Measurements from ENCODE around the gene KRTAP10-3.

Gene KRTAP10-3

DNA sequence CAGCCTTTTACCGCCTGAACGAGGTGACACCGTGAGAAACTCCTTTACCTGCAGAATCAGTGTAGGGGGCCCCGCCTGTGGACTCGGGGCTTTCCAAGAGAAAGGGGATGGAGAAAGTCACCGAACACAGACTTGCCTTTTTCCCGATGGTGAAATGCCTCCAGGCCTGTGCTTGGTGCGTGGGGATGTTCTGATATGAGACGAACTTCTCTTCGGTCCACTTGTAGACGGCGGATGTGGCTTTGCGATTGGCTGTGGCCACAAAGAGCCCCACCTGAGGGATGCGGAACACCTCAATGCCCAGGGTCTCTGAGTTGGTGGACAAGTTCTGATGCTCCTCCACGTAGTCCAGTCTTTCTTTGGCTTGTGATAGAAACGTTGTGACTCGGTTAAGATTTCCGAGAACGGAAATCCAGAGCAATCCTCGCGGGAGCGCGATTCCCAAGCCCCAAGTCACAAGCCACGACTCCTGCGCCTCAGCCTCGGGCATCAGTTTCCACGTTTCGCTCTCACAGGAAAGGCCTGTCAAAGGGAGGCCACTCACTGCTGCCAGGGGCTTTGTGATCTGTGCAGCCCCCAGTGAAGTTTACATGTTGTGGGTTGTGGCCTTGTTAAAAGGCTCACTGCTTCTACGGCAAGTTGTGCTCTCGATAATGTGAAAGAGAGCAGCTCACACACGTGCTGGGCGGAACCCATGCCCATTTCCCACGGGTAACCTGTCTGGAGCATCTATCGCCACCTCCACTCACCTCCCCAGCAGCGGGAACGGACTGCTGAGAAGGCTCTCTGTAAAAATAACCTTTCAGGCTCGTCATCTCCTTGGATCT lies 31.2 kb downstream of the KRTAP10-3 start:
- no peaks in the 10 kb centered on the region for H3K9me3 ChIP-seq (ENCODE audit: insufficient read depth, low read length)

DNA sequence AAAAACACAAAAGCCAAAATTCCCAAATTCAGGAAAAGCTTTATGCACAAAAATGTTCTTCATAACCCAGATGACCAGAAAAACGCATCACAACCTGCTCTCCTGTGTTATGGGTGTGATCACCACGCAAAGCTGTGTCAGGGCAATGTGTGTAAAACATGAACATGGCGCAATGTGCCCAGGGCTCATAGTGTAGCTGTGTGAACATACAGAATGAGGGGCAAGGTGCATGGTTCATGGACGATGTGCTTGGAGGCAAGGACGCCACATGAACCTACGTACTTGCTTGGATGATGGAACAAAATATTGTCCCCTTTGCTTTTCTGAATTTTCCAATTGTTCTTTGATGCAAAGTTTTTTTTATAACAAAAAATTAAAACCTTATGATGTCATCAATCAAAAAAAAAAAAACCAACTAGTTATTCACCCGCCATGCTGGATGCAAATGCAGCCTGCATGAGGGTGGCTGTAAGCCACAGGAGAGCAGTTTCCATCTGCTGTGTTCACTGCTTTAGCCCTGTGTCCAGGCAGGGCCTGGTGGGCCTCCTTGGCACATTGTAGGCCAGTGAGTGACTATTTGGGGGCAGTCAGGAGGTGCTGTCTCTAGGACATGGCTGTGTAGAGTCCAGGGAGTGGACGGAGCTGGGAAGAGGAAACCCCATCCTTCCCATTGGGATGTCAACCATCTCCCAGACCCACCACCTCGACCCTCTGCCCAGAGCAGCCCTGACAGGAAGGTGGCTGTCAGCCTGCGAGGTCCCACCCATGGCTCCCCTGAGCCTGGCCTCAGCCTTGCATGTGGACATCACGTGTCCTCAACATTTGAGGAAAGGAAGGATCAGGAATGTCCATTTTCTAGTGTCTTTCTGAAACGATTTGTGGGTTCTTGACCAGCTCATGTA lies 32.2 kb downstream of the KRTAP10-3 start:
- Histone ChIP-seq H3K79me2 (ENCODE audit: low read length) (no peaks in the 10 kb centered on the region), H3K4me2 (ENCODE audit: low read length) (no peak overlapping the region)

More for the DNA sequence above, 31.2 kb downstream of the KRTAP10-3 start:
- H3K27ac ChIP-seq (ENCODE audit: low read length), result no peak overlapping the region
- no peak overlapping the region for H2AFZ ChIP-seq (ENCODE audit: low read depth, low read length)
- H3K36me3 ChIP-seq (replicated peaks; ENCODE audit: low read depth, low read length), result no peaks in the 10 kb centered on the region
- no peak overlapping the region for H3K9ac ChIP-seq (ENCODE audit: low read length)
- no peaks in the 10 kb centered on the region for H3K27me3 ChIP-seq (ENCODE audit: low read depth, low read length)
- H3K4me3 ChIP-seq (ENCODE audit: low read length), result no peak overlapping the region
- H3K4me1 ChIP-seq (ENCODE audit: low read length), result no peaks in the 10 kb centered on the region
- TF ChIP-seq EZH2phosphoT487 (IDR thresholded peaks at IDR 0.05; ENCODE audit: low read depth) (no peak), CTCF (IDR thresholded peaks at IDR 0.05; ENCODE audit: low read depth, low read length) (no peak)
- H3K79me2 ChIP-seq (ENCODE audit: low read length), result no peaks in the 10 kb centered on the region
- no peaks in the 10 kb centered on the region for H4K20me1 ChIP-seq (ENCODE audit: insufficient read depth, low read length)
- no peak overlapping the region for H3K4me2 ChIP-seq (ENCODE audit: low read length)

DNA sequence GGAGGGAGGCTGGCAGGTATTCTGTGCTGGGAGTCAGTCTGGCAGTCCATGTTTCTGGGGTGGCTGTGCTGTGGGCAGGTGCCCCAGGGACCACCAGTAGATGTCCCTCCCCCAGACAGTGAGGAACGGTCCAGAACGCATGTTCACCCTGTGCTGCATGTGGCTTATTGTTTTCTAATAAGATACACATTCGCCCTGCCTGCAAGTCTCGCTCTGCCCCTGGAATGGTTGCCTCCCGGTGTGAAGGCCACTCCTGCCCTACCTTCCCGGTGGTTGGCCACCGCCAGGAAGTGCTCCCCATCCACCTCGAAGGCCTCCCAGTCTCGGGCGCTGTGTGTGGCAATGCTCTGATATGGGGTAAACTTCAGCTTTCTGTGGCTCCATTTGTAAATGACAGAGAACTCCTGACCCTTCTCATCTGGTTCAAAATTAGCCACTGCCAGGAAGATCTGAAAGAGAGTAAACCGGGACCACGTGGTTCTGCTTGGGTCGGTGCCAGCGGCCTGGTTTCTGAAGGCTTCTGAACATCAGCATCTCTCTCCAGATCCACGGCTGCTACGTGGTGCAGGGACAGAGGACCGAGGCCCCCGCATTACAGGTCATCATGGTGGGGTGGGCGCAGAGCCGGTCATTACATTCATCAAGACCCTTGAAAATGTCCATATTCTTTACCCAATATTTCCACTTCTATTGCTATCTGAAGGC lies 33.1 kb downstream of the KRTAP10-3 start:
- TF ChIP-seq CTCF (IDR thresholded peaks at IDR 0.05; ENCODE audit: low read depth, low read length) (no peak), EZH2phosphoT487 (IDR thresholded peaks at IDR 0.05; ENCODE audit: low read depth) (no peak)
- H3K27me3 ChIP-seq (ENCODE audit: low read depth, low read length), result no peaks in the 10 kb centered on the region
- H3K79me2 ChIP-seq (ENCODE audit: low read length), result no peaks in the 10 kb centered on the region
- H3K4me1 ChIP-seq (ENCODE audit: low read length), result no peaks in the 10 kb centered on the region
- H3K4me3 ChIP-seq (ENCODE audit: low read length), result no peak overlapping the region
- H4K20me1 ChIP-seq (ENCODE audit: insufficient read depth, low read length), result no peaks in the 10 kb centered on the region
- no peaks in the 10 kb centered on the region for H3K36me3 ChIP-seq (replicated peaks; ENCODE audit: low read depth, low read length)
- H2AFZ ChIP-seq (ENCODE audit: low read depth, low read length), result no peak overlapping the region
- H3K9me3 ChIP-seq (ENCODE audit: insufficient read depth, low read length), result no peaks in the 10 kb centered on the region
- no peak overlapping the region for H3K4me2 ChIP-seq (ENCODE audit: low read length)
- H3K27ac ChIP-seq (ENCODE audit: low read length), result no peak overlapping the region
- H3K9ac ChIP-seq (ENCODE audit: low read length), result no peak overlapping the region

More for the DNA sequence above, 32.2 kb downstream of the KRTAP10-3 start:
- Histone ChIP-seq H4K20me1 (ENCODE audit: insufficient read depth, low read length) (no peaks in the 10 kb centered on the region), H3K4me1 (ENCODE audit: low read length) (no peaks in the 10 kb centered on the region), H3K27ac (ENCODE audit: low read length) (no peak overlapping the region), H3K9me3 (ENCODE audit: insufficient read depth, low read length) (no peaks in the 10 kb centered on the region), H2AFZ (ENCODE audit: low read depth, low read length) (no peak overlapping the region), H3K36me3 (replicated peaks; ENCODE audit: low read depth, low read length) (no peaks in the 10 kb centered on the region), H3K27me3 (ENCODE audit: low read depth, low read length) (no peaks in the 10 kb centered on the region), H3K4me3 (ENCODE audit: low read length) (no peak overlapping the region), H3K9ac (ENCODE audit: low read length) (no peak overlapping the region)
- TF ChIP-seq CTCF (IDR thresholded peaks at IDR 0.05; ENCODE audit: low read depth, low read length) (no peak), EZH2phosphoT487 (IDR thresholded peaks at IDR 0.05; ENCODE audit: low read depth) (no peak)
